Astrocyte of the hippocampus (primary cell): Measurements from ENCODE around the gene VANGL1.

Experiments
- DNase-seq: peaks from one replicate; pipeline ENCODE4 v3.0.0; 2011; ENCODE audit warnings: low read depth, low spot score

The VANGL1 gene

GRCh38 chr1:115668579-115668978, 26.8 kb downstream of the VANGL1 start:
- DNase-seq = peak; percentile 61

GRCh38 chr1:115669002-115669673, 27.4 kb downstream of the VANGL1 start:
- DNase-seq = peak; percentile 68

DNA sequence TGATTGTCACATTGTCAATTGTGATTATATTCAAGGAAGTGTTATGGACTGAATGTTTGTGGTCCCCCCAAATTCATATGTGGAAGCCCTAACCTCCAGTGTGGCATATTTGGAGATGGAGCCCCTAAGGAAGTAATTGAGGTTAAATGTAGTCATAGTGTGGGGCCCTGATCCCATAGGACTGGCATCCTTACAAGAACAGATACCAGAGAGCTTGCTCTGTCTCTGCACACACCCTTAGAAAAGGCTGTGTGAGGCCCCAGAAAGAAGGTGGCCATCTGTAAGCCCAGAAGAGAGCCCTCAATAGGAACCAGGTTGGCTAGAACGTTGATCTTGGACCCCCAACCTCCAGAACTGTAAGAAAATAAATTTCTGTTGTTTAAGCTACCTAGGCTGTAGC, 28.1 kb downstream of the VANGL1 start:
- no peak for DNase-seq

GRCh38 chr1:115670476-115671175, 28.9 kb downstream of the VANGL1 start:
- DNase-seq = peak; percentile 76

- peak; percentile 51 for DNase-seq
These were observed 29.6 kb downstream of the VANGL1 start for GRCh38 chr1:115671176-115671934.

DNA sequence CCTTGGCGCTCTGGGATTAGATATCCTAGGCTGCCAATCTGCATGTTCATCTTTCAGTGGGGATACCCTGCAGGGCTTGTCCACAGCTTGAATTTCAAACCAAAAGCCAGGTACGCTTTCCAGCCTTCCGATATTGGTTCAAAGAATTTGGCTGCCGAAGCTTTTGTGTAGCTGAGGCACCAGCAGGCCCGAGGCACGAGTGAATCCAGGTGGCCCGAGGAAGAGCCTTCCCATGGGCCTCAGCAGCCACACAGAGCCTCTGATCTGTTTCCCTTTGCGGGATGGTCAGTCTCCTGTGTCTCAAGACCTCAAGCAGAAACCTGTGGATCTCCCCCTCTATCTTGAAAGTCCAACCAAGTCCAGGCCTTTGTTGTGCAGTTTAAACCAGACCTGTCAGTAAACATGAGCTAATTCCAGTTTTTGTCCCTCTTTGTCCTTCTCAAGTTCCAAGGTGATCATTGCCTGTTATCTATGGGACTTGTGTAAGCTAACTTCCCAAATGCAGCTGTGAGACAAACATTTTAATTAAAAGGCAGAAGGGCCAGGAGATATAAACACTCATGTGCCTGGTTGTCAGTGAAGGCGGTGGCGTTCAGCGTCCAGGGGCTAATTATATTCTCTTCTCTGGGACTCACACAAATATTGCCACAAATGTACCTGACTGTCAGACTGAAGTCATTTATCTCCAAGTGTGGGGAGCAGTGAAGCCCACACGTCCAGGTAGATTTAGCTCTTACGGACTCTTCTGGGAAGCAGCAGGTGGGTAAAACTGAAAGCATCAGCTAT, 30.6 kb downstream of the VANGL1 start:
- no peak for DNase-seq

DNA sequence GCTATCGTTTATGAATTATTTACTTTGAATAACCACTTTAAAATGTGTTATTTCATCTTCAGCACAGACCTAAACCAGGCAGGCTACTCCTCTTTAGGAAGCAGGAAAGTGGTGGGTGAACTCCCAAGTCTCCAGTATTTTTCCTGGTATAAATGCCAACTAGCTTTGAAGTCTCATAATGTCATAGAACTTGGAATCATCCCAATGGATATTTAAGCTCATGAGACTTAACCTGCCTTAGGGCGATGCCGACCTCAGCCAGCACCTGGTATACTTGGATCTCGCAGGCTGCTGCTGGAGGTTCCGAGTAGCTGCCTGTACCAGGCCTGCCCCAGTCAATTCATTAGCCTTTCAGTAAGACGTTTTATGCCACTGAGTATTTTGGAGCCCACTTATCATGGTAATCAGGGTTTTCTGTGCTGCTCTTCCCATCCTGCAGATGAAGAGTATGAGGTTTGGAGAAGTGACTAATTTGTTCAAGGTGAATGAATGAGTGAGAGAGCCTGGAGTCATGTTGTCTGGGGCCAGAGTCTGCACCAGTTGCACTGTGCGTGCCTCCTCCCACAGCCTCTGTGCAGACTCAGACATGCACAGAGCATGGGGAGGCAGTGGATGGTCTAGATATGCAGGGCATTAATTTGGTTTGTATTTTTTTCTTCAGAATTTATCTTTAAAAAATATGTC, 34.9 kb downstream of the VANGL1 start:
- DNase-seq = no peak

DNA sequence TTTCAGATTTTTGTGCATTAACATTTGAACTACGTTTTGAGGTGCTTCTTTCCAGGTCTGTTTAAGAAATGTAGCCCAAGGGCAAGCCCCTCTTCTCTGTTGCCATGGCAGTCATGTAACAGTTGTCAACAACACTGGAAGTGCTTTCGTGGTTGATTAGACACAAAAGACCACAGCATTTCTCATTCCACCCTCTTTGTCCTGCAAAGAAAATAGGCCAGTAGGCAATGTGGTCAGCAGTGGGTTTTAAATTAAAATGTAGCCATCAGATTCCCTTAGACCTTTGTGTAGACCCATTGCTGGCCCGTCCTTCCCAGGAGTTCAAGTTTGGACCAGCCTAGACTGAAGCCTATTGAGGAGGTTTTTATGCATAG, 35.4 kb downstream of the VANGL1 start:
- DNase-seq = peak; percentile 94

GRCh38 chr1:115677565-115677964, 35.8 kb downstream of the VANGL1 start:
- no peak for DNase-seq

- peak; percentile 42 for DNase-seq
These were observed 36.4 kb downstream of the VANGL1 start for GRCh38 chr1:115678141-115678540.

DNA sequence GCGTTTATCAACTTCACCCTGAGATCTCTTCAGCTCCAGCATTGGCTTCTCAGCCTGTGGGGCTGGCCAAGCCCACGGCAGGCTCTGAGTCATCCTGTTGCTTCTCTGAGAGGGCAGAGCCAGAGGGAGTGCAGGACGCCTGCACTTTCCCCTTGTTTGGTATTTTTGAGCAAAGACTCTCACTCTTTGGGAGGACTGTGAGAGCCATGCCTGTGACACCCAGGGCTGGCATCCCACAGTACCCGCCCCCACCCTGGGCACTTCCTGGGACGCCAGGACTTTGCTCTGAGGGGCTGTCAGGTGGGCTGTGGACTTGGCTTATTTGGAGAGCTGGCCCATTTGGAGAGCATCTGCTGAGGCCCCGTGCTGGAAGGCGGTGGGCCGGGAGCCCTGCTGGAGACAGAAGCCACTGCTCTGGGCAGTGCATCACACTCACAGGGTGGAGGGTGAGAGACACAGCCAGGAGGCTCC, 37.4 kb downstream of the VANGL1 start:
- peak; percentile 90 for DNase-seq

GRCh38 chr1:115680730-115681111, 39.0 kb downstream of the VANGL1 start:
- DNase-seq = no peak

GRCh38 chr1:115682792-115683191, 41.0 kb downstream of the VANGL1 start:
- no peak for DNase-seq

- DNase-seq = no peak
These were observed 43.4 kb downstream of the VANGL1 start for GRCh38 chr1:115685029-115685705.

DNA sequence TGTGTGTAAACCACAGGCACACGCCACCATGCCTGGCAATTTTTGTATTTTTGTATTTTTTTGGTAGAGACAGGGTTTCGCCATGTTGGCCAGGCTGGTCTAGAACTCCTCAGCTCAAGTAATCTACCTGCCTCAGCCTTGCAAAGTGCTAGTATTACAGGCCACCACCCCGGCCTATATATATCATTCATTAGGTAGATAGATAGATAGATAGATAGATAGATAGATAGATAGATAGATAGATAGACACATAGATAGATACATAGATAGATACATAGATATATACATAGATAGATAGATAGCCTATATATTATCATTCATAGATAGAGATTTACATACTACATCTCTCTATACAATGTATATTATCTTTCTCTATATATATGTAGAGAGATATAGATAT, 46.0 kb downstream of the VANGL1 start:
- no peak for DNase-seq

DNA sequence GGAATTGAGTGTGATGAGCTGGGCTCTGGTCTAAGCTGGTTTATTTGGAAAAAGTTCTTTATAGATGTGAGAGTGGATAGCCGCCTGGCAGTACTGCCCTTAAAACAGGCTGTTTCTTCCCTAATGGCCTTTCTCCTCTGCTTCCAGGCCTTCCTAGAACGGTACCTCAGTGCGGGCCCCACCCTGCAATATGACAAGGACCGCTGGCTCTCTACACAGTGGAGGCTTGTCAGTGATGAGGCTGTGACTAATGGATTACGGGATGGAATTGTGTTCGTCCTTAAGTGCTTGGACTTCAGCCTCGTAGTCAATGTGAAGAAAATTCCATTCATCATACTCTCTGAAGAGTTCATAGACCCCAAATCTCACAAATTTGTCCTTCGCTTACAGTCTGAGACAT, 49.2 kb downstream of the VANGL1 start:
- no peak for DNase-seq

- DNase-seq = no peak
These were observed 50.5 kb downstream of the VANGL1 start for GRCh38 chr1:115692224-115692623.

DNA sequence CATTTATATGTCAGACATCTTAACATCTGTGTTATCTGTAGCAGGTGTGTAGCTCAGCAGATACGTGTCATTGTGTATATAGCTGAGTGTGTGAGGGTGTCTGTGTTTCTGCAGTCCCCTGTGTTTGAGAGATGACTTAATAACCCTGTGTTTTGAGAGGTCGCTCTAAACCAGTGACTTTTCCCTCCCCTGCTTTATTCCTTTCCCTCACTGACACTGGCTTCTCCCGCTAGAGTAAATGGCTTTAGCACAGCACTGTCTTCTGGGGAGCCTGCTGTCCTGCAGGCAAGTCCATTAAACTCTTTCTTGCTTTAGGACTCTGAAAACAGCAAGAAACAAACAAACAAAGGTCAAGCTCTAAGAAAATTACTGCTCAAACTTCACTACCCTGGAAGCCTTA, 53.0 kb downstream of the VANGL1 start:
- DNase-seq = no peak

DNA sequence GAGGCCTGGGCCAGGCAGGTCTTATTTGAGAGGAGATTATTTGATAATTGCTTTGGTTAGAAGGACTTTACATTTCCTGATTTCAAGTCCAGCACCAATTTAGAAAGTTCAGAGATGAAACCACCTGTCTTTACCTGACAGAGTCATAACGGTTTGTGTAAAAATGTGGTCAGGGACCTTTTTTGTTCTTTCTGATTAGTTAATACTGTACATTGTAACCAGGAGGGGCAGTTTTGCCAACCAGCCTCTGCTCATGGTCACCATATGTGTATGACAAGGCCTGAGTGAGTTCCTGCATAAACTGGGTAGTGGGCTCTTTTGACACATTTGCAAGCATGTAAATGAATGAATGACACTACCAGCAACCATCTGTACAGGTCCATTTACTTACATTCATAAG, 55.8 kb downstream of the VANGL1 start:
- DNase-seq = no peak

GRCh38 chr1:115701090-115701489, 59.3 kb downstream of the VANGL1 start:
- DNase-seq = no peak

- no peak for DNase-seq
These were observed 61.2 kb downstream of the VANGL1 start for GRCh38 chr1:115702959-115703358.
